HCT116 (cell line): ENCODE results near the gene CUEDC2. TPM values are rescaled to one million over a fixed set of nuclear protein-coding genes. Genes with fewer than 3 reads are reported as not detected.
A peak's percentile ranks its signal among the peaks of the same experiment; 100 is the strongest.

Source experiments
- ATAC-seq: fragments of 200-7000 bp; cut with Tn5 transposase; 2 replicates; pipeline ENCODE4 v1.9.1; 2020; ENCODE audit warnings: mild to moderate bottlenecking, moderate library complexity
- BruUV-seq: library from RNA; stranded (reverse); fragments of 400-500 nt; replicated peaks from 2 replicates; lab custom pipeline; 2021; lab: Mats Ljungman, UMichigan
- CTCF ChIA-PET: fragments of 300-600 bp; sonication (Branson Sonifier 250); formaldehyde crosslinking; loops from one replicate; lab custom pipeline; 2021; ENCODE audit warnings: antibody characterized with exemption; lab: Charles Lee
- POLR2A ChIA-PET: fragments of 300-600, 350-600 bp; sonication (Branson Sonifier 250); formaldehyde crosslinking; loops from one replicate; lab custom pipeline; 2021; ENCODE audit warnings: antibody characterized with exemption; lab: Charles Lee
- RAD21 ChIA-PET, 2 experiments: fragments of 300-600 bp; sonication (Branson Sonifier 250); formaldehyde crosslinking; loops; one replicate each; lab custom pipeline; 2023; ENCODE audit warnings: low total read pairs in 2 of 2; ENCODE audit not compliant: uncharacterized antibody in 2 of 2, unreplicated experiment in 2 of 2, low non-redundant PET in 1 of 2; lab: Charles Lee
- DNase-seq: peaks from one replicate; pipeline ENCODE4 v3.0.0-alpha.2; 2010; ENCODE audit warnings: low read depth, low spot score
- H2AFZ ChIP-seq: fragments of 200-600 bp; shearing (Covaris generic), sonication (generic); 2 replicates; pipeline ENCODE4 v1.6.1; 2017; ENCODE audit warnings: low read depth, mixed run types, mixed read lengths, antibody characterized with exemption, low read length; ENCODE audit not compliant: poor library complexity, severe bottlenecking
- H3K27ac ChIP-seq: 2 replicates; pipeline ENCODE4 v1.5.1; 2012; ENCODE audit warnings: low read depth, low read length
- H3K27me3 ChIP-seq: fragments of 200-600 bp; sonication (generic); 2 replicates; pipeline ENCODE4 v1.6.1; 2016; ENCODE audit warnings: mixed run types, low read length, mixed read lengths; ENCODE audit not compliant: insufficient read depth
- H3K36me3 ChIP-seq, 2 experiments: fragments of 200-500 bp in 1 of 2; fragments of 200-600 bp in 1 of 2; sonication (Bioruptor generic) in 1 of 2; sonication (generic) in 1 of 2; 2 replicates each; pipeline versions ENCODE4 v1.5.1 to v1.6.1; 2014 to 2016; ENCODE audit warnings: low read length in 2 of 2, inconsistent platforms in 1 of 2, mixed read lengths in 1 of 2, mixed run types in 1 of 2; ENCODE audit not compliant: insufficient read depth in 2 of 2, control insufficient read depth in 1 of 2
- H3K4me1 ChIP-seq, 2 experiments: fragments of 200-600 bp in 1 of 2; sonication (generic) in 1 of 2; 2 replicates each; pipeline versions ENCODE4 v1.5.1 to v1.6.1; 2012 to 2017; ENCODE audit warnings: low read length in 2 of 2, inconsistent platforms in 1 of 2, mild to moderate bottlenecking in 1 of 2, mixed read lengths in 1 of 2, mixed run types in 1 of 2, moderate library complexity in 1 of 2; ENCODE audit not compliant: insufficient read depth in 2 of 2, control insufficient read depth in 1 of 2
- H3K4me2 ChIP-seq: fragments of 200-600 bp; sonication (generic); 2 replicates; pipeline ENCODE4 v1.6.1; 2017; ENCODE audit warnings: mixed run types, low read length, mixed read lengths
- H3K4me3 ChIP-seq, 2 experiments: fragments of 200-600 bp in 1 of 2; sonication (generic) in 1 of 2; replicated peaks in 1 of 2; 2 replicates each; pipeline ENCODE4 v1.5.1; 2011 to 2016; ENCODE audit warnings: low read length in 2 of 2, control low read depth in 1 of 2, low read depth in 1 of 2, mild to moderate bottlenecking in 1 of 2, mixed read lengths in 1 of 2, mixed run types in 1 of 2
- H3K79me2 ChIP-seq: fragments of 200-600 bp; sonication (generic); 2 replicates; pipeline ENCODE4 v1.6.1; 2017; ENCODE audit warnings: mild to moderate bottlenecking, mixed run types, low read length, moderate library complexity, mixed read lengths; ENCODE audit not compliant: insufficient read depth
- H3K9ac ChIP-seq: fragments of 200-600 bp; sonication (generic); 2 replicates; pipeline ENCODE4 v1.6.1; 2016; ENCODE audit warnings: low read length, mixed read lengths
- H3K9me2 ChIP-seq: fragments of 200-600 bp; sonication (generic), shearing (Covaris generic); 2 replicates; pipeline ENCODE4 v1.6.1; 2017; ENCODE audit warnings: mixed run types, mild to moderate bottlenecking, moderate library complexity; ENCODE audit not compliant: insufficient read depth
- H3K9me3 ChIP-seq, 2 experiments: fragments of 200-500 bp in 1 of 2; fragments of 200-600 bp in 1 of 2; sonication (Bioruptor generic) in 1 of 2; sonication (generic) in 1 of 2; 2 replicates each; pipeline ENCODE4 v1.6.1; 2014 to 2017; ENCODE audit warnings: low read length in 2 of 2, mixed read lengths in 2 of 2, inconsistent platforms in 1 of 2, low read depth in 1 of 2, mild to moderate bottlenecking in 1 of 2, mixed run types in 1 of 2, moderate library complexity in 1 of 2; ENCODE audit not compliant: control insufficient read depth in 1 of 2, insufficient read depth in 1 of 2
- H4K20me1 ChIP-seq: fragments of 200-600 bp; sonication (generic), shearing (Covaris generic); 2 replicates; pipeline ENCODE4 v1.6.1; 2017; ENCODE audit warnings: mixed run types, mild to moderate bottlenecking, moderate library complexity; ENCODE audit not compliant: insufficient read depth
- CBX3 ChIP-seq: IDR thresholded peaks from 2 replicates; pipeline ENCODE4 v1.6.1; 2012; ENCODE audit warnings: low read depth
- POLR2A ChIP-seq: IDR thresholded peaks from 2 replicates; pipeline ENCODE4 v1.7.0; 2011; ENCODE audit warnings: borderline replicate concordance; ENCODE audit not compliant: insufficient read depth, insufficient read length; ENCODE audit errors: extremely low read depth
- ZFX ChIP-seq: fragments of 450-650 bp; IDR thresholded peaks from 2 replicates; pipeline ENCODE4 v1.6.1; 2017
- intact Hi-C: fragments of 100-400 bp; cut with micrococcal nuclease; formaldehyde crosslinking; loops from 2 replicates; pipeline ENCODE4 v1.10.0; 2022
- total RNA-seq: library from RNA; stranded (reverse); gene quantifications from one replicate; pipeline ENCODE4 v1.2.1, GENCODE V29; 2021; ENCODE audit not compliant: unreplicated experiment

The CUEDC2 gene
- total RNA-seq, 1 experiment from 2014 or later, result 96.7 TPM

GRCh38 chr10:102409604-102410428 is 22.6 kb downstream of the CUEDC2 start:
- Histone ChIP-seq H2AFZ (no peak overlapping the region), H3K36me3 (no peaks in the 10 kb centered on the region), H3K27me3 (peaks cover 3% of the 10 kb centered on the region; the same call in 1 of the 2 replicates), H3K27ac (peak overlapping the region; percentile 50; the same call in 1 of the 2 replicates), H3K4me1 (peaks cover 11 to 21% of the 10 kb centered on the region in 2 experiments), H3K79me2 (no peaks in the 10 kb centered on the region), H3K9me3 (no peaks in the 10 kb centered on the region), H3K4me2 (peak overlapping the region; percentile 94), H4K20me1 (no peaks in the 10 kb centered on the region), H3K9ac (peak overlapping the region; percentile 49), H3K4me3 (peak overlapping the region; percentile 48 to 74), H3K9me2 (no peaks in the 10 kb centered on the region)
- DNase-seq (no peak), ATAC-seq (no peak)
- BruUV-seq, result no TSS peak
- RAD21 ChIA-PET, result no interaction called here
- POLR2A ChIA-PET, result interaction anchor here (0.8 to 1.3 kb wide), 2 partner anchors 11 to 13 kb away, joined by 3 to 7 read pairs; partner anchors contain the start of gene FBXL15
- intact Hi-C loops, result no loop called here
- TF ChIP-seq CBX3, result no peak
- TF ChIP-seq POLR2A, result no peak
- CTCF ChIA-PET, result interaction anchor here (1.0 to 1.6 kb wide), 4 partner anchors 11 to 180 kb away, joined by 3 to 13 read pairs (median 6); partner anchors contain the start of gene FBXL15

- H3K4me2 ChIP-seq, result peak overlapping the region; percentile 94
- CTCF ChIA-PET, result interaction anchor here (1.0 to 1.6 kb wide), 3 partner anchors 10 to 179 kb away, joined by 3 to 13 read pairs (median 9); partner anchors contain the start of gene FBXL15
Measured at GRCh38 chr10:102408728-102409603, 23.4 kb downstream of the CUEDC2 start.

More at GRCh38 chr10:102408728-102409603, 23.4 kb downstream of the CUEDC2 start:
- Histone ChIP-seq H3K9me2 (no peaks in the 10 kb centered on the region), H3K9me3 (no peaks in the 10 kb centered on the region), H2AFZ (no peak overlapping the region), H4K20me1 (no peaks in the 10 kb centered on the region), H3K36me3 (no peaks in the 10 kb centered on the region), H3K27ac (peak overlapping the region; percentile 50; the same call in 1 of the 2 replicates), H3K4me1 (peaks cover 11 to 21% of the 10 kb centered on the region in 2 experiments), H3K27me3 (peaks cover 3% of the 10 kb centered on the region; the same call in 1 of the 2 replicates), H3K4me3 (peak overlapping the region; percentile 56 to 74), H3K79me2 (no peaks in the 10 kb centered on the region), H3K9ac (peak overlapping the region; percentile 61)
- ATAC-seq, result peak; percentile 78
- intact Hi-C loops, result no loop called here
- BruUV-seq, result no TSS peak
- DNase-seq, result no peak
- TF ChIP-seq ZFX (peak; percentile 70; the same call in 1 of the 2 replicates), CBX3 (no peak)
- RAD21 ChIA-PET, result no interaction called here
- POLR2A ChIA-PET, result interaction anchor here (0.8 to 1.3 kb wide), 2 partner anchors 12 to 14 kb away, joined by 3 to 7 read pairs; partner anchors contain the start of gene FBXL15
